Dedifferentiated amniotic fluid mesenchymal stem cell (primary cell): ENCODE data around the gene AKAP7.
"Not testable (repeated sequence)": the region's sequence is repeated elsewhere in the genome, so short reads cannot be mapped to it uniquely, and the experiment has no call there.

Experiments
- DNase-seq: peaks from one replicate; pipeline ENCODE4 v3.0.0-alpha.2; 2016; ENCODE audit errors: extremely low spot score

The AKAP7 gene

DNA sequence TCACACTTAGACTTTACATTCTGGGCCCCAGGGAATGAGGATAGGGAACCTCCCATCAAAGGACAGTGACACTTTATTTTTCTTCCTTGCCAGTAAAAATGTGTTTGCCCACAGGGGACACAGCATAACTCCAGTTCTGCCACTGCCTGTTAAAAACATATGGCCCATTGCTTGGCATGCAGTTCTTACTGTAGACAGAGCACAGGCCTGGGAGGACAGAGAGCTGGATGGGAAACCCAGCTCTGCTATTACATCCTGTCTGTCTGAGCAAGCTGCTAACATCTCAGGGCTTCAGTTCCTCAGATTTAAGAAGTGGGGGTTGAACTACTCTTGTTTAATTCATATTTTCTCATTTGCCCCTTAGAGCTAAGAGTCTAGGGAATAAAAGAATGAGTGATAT, 120.2 kb downstream of the AKAP7 start:
- no peak for DNase-seq

DNA sequence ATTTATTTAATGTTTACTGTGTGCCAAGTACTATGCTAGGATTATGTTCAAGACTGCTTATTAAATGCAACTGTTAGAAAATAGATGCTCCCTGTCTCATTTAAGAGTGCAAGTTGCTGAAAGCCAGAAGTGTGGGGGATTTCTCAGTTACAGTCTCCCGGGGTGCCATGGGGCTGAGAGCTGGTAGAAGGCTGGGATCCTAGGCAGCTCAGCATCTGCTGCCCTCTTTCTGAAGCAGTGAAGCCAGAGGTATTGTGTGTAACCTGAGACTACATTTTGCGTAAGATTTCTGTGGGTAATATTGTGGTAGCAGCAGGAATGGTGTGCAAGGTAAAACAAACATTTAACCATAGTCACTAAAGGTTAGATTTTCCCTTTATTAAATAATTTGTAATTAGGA, 120.6 kb downstream of the AKAP7 start:
- no peak for DNase-seq

DNA sequence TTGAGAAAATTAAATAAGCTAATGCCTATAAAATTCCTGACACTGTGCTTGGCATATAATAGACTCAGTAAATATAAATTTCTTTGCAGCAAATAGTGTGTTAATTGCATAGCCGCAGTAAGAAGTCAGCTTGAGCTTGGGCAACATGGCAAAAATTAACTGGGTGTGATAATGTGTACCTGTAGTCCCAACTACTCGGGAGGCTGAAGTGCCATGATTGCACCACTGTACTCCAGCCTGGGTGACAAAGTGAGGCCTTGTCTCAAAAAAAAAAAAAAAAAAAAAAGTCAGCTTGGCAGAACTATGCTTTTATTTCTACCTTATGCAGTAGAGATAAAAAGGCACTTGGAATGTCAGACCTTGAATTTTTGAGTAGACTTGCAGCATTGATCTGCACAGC, 121.8 kb downstream of the AKAP7 start:
- DNase-seq: no peak

DNA sequence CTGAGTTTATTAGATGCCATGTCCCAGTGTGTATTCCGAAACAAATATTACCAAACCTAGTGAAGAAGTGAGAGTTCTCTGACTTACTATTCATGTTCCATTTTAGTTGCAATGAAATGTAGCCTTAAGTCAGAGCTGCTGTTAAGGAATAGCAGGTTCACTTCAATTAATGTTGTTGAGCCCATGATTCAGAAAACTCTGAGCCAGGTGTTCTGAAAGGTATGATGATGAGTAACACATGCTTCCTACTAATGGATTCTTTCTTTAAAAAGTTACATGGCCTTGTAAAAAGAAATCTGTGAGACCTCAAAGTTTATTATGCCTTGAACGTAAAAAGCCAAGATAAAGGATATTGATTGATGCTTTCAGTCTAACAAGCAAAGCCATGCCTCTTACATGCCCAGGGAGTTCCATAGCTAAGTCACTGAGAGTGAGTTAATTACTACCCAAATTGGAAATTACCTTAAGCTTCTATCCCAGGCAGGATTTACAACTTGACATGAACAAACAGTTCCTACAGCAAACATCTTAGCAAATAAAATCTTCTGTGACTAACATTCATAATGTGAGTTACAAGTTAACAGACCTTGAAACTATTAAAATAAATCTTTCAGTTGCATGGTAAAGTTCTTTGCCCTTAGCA, 122.9 kb downstream of the AKAP7 start:
- no peak for DNase-seq

DNA sequence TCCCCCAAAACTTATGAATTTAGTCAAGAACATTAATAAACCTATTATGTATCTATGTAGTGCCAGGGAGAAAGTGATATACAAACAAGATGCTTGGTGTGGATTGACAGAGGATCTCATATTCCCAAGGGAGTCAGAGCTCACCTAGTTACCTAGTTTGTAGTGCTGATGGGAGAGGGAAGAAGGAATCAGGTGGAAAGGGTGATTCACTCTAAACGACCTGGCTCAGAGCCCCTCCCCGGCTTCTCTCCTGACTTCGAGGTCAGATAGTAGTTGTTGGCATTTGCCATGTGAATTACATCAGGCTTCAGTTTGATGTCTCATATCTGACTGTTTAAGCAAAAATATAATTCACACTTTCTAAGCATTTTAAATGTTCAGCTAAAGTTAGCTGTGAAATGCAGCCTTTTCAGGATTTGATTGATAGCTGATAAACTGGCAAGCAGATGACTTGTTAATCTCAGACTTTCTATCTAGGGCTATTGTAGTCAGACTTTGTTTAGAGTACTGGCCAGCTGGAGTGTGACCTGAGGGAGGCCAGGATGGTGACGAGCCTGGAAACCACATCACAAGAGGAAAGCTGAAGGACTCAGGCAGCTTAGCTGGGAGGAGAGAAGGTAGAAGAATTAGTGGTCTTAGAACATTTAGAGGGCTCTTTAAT, 123.7 kb downstream of the AKAP7 start:
- no peak for DNase-seq

DNA sequence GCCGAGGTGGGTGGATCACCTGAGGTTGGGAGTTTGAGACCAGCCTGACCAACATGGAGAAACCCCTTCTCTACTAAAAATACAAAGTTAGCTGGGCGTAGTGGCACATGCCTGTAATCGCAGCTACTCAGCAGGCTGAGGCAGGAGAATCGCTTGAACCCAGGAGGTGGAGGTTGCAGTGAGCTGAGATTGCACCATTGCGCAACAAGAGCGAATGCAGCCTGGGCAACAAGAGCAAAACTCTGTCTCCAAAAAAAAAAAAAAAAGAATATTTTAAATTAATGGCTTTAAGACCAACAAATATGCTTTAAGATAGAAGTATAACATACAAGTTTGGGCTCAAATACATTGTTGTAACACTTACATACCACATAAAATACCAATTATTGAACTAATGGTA, 125.7 kb downstream of the AKAP7 start:
- DNase-seq: not testable (repeated sequence)

DNA sequence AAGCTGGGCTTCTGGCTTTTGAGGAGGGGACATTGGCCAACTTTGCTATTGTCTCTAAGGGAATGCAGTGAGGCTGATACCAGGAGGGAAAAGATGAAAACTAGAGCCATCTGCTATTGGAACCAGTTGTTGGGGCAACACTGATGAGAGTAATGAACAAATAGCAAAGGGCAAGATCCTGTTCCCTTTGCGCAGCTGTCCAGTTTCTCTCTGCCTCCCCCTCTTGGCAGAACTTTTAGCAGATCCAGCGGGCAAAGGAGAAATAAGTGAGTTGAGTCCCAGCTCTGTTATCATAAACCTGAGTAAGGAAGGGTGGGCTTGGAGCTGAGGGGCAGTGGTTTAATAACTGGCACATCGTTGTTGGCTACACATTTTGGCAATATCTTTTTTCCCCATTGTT, 126.8 kb downstream of the AKAP7 start:
- no peak for DNase-seq

DNA sequence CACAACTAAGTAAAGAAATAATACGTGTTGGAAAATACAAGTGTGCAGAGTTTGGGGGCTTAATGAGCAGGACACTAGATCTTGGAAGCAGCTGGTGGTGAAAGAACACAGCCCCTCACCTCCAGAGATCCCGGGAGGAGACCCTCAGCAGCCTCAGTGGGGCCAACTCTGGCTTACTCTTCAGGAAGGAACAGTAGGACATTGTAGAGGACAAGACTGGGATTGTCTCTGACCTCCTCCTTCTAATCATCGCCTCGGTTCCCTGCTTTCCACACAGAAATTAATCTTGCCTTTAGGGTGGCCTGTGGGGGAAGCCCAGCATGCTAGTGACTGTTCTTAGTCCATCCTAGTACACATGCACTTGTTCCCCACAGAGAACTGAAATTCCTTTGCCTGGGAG, 130.7 kb downstream of the AKAP7 start:
- no peak for DNase-seq

DNA sequence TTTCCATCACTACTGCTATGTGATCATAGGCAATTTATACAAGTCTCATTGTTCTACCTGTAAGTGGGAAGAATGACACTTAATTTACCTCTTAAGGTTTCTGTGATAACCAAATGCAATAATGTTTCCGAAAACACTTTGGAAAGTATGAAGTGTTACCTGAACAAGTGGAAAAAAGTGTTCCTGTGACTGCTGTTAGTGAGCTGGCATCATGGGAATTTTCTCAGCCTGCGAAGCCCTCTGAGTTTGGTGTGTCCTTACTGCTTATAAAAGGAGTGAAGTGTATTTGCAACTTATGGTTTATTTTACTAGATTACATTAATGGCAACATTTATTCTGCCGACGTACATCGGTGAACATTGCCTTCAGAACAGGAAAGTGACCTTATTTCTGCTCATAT, 133.0 kb downstream of the AKAP7 start:
- DNase-seq: no peak

DNA sequence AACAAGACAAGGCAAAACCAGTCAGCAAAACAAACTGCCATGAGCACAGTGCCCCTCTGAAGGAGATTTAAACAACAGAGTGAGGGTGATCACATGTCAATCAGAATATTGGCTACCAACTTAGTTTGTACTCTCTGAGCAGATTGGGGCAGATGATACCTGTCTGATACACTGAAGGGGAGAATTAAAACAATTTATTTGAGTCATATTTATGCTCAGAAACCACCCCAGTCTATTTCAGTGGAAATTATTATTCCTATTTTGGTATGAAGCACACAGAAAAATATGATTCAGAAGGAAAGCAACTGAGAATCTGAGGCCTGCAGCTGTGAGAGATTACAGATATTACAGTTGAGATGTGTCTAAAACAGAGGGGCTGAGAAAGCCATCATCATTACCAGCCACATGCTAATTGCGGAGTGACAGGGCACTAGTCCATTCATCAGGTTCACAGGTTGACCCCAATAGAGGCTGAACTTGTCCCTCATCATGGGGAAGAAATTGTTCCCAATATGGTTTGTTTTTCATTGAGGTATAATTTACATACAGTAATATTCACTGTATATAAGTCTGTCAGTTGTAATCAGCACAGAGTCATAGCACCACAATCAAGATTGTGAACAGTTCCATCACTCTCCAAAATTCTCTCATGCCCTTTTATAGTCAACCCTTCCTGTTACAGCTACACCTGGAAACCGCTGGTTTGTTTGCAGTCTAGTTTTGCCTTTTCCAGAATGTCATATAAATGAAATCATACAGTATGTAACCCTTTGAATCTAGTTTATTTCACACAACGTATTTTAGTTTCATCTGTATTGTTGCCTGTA, 134.5 kb downstream of the AKAP7 start:
- DNase-seq: no peak

DNA sequence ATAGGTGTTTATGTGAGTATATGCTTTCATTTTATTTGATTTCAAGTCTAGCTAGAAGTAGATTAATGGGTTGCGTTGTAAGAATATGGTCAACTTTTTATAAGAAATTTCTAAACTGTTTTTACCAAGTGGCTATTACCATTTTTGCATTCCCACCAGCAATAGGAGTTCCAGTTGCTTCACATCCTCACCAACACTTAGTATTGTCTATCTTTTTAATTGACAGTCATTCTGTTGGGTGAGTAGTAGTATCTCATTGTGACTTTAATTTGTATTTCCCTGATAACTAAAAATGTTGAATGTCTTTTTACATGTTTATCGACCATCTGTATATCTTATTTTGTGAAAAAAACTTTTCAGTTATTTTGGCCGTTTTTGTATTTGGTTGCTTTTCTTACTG, 135.3 kb downstream of the AKAP7 start:
- DNase-seq: no peak

DNA sequence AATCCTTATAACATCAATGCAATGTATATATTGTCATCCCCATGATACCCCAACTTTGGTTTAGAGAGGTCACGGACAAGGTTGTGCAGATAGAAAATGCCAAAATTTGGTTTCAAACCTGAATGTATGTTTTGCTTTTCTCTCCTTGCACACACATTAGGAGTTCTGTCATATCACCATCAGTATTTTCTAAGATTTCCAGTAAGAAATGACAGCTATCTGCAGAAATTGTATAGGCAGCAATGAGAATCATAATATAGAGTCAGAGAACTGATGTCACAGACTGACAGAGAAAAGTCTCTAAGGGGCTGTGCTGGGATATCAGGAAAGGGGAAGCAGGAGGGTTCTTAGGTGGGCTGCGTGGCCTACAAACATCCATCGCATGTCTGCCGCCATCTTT, 140.0 kb downstream of the AKAP7 start:
- DNase-seq: no peak

DNA sequence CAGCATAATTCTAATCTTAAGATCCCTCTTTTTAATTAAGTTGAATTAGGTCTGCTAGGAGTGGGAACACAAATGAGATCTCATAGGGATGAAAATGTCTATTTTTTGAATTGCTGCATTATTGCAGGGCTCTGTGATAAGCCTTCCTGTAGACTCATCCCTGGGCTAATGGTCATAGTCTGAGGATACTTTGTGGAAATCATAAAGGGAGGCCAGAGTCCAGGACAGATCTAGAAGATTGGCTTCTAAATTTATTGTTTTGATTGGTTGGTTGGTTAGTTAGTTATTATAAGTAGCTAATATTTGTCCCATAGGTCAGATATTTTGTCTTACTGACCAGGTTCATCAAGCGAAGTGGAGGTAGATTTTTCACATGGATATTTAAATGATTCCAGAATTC, 142.3 kb downstream of the AKAP7 start:
- DNase-seq: no peak

DNA sequence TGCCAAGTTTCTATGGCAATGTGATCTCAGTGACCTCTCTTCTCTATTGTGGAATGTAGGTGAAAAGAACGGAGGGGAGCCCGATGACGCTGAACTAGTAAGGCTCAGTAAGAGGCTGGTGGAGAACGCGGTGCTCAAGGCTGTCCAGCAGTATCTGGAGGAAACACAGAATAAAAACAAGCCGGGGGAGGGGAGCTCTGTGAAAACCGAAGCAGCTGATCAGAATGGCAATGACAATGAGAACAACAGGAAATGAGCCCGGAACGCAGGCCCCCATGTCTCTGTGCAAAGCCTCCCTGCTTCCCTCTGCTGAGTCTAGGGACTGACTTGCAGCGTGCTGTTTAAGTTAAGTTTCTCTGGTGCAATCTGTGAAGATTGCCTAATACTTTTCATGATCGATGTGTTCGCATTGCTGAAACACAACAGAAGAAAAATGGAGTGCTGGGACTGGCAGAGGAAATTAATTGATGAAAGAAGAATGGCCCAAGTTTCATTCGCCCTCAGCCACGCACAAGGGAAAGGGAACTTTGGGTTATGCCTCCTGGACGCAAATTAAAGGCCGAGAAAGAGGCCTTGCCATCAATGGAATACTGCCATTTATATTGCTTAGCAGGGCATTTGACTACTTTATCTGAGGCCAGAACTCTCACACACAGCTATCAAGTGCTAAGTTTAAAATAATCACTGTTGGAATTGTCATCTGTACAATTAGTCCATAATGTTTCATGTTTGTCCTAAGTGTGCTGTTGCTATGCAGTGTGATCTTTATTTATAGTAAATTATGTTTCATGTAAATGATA, 146.4 kb downstream of the AKAP7 start:
- DNase-seq: no peak

DNA sequence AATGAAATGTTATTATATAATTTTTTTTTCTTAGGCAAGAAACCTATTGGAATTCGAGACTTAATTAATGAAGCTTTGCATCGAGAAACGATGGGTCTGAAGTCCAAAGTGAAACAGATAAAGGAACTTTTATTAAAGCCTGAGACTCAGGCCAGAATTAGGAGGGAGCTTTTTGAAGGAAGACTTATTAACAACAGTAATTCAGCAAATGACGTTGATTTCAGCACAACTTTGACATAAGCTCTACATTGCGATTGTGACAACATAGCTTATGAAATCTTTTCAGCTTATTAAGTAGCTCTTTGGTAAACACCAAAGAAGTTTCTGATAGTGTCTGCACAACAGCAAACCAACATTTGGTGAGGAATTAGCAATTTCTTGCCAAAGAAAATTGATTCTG, 147.1 kb downstream of the AKAP7 start:
- DNase-seq: no peak

DNA sequence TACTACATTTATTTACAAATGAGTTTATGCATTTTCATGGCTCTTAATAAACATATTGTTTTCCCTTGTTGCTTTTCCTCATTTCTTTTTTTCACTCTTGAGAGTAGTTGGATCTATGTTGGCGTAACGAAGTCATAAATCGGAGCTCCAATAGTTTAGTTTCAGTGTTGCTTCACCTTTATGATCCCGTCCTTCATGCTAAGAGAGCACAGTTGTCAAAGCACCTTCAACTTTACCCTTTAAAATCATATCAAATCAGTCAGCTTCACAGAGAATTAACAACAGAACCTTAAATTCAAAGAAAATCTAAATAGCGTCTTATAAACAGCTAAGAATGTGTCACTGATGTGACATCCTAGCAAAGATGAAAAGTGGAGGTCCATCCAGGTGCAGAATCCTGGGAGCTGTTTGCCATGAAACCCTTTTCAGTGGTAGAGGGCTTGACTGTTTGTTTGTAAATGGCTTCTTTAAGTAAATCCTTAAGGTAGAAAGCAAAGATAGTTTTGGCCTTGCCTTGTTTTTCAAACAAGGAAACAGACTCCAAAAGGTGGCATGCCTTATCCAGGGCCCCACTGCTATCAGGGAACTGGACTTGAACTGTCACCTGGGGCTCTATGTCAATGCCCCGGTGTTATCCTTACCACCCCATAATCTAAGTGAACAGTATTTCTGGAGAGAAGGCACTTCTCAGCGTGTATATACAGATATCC, 148.4 kb downstream of the AKAP7 start:
- no peak for DNase-seq

DNA sequence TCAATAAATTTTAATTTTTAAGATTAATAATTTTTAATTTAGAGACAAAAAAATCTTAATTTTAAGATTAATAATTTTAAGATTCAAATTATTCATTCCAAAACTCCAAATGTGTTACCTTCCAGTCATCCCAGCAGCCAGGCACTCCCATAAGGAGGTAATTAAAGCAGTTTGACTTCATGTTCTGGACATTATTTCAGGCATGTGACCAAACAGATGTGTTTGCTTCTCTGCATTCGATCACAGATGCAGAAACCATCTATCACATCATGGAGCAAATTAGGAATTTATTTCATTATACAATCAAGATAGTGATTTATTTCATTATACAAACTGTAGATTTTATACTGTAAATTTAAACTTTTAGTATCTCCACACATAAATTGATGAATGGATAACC, 150.3 kb downstream of the AKAP7 start:
- no peak for DNase-seq

DNA sequence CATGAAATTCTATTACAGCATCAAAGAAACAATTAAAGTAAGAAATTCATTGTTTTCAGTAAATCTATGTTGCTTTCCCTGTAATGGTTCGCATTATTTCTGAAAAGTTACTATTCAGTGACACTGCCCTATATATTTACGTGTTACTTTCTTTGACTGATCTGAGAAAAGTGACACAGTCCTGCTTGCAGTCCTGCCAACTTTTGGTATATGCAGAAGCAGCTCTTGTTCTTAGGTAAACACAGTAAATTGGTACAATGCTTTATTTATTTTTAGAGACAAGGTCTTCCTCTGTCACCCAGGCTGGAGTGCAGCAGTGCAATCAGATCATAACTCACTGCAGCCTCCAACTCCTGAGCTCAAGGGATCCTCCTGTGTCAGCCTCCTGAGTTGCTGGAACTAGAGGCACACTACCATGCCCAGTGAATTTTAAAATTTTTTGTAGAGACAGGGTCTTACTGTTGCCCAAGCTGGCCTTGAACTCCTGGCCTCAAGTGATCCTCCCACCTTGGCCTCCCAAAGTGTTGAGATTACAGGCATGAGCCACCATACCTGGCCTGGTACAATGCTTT, 151.3 kb downstream of the AKAP7 start:
- DNase-seq: no peak

DNA sequence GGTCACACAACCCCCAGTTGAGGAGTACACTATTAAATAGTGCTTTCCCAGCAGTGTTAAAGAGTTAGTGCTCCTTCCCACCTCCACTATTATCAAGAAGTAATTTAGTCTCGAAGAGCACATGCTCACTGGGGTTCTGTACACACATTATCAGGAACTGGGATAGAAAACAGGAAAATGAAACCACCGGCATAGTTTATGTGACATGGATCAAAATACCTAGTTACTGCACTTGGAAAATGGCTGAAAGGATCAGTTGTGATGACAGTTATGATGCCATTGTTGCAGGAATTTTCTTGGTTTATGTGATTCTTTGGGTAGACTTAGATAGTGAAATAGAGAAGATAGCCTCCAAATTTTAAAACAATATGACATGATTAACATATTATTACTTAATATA, 152.9 kb downstream of the AKAP7 start:
- DNase-seq: no peak

DNA sequence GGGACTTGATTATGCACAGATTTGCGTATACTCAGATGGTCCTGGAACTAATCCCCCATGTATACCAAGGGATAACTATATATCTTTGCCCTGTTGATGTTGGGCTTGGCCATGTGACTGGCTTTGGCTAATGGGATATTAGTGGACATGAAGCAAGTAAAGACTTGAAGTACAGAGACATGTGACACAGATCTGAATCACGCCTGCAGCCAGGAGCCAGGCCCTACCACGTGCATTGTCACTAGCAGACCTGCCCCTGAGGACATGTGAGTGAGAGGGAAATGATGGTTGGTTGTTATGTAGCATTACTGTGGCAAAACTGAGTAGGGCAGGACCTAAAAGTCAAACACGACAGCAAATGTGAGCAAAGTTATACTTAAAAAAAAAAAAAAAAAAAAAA, 155.7 kb downstream of the AKAP7 start:
- DNase-seq: no peak
